ENCODE data around the gene GATA5. TPM values are rescaled to one million over a fixed set of nuclear protein-coding genes. Genes with fewer than 3 reads are reported as not detected.

Gene GATA5
- total RNA-seq, 1 experiment from 2014 or later: 1.4 TPM

DNA sequence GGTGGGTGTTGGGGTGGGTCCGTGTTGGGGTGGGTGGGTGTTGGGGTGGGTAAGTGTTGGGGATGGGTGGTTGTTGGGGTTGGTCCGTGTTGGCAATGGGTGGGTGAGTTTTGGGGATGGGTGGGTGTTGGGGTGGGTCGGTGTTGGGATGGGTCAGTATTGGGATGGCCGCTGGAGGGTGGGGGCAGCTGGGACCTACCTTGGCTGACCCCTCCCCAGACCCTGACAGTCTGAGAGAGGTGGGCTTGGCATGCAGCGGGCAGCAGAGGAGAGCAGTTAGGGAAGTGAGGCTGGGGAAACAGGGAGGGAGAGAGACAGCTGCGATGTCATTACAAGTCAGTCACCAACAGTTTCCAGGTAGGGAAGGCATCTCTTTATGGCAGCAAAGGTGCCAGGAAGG, 23.1 kb upstream of the GATA5 start:
- POLR2A ChIA-PET: no interaction called here
- DNase-seq (ENCODE audit: low spot score) (no peak), ATAC-seq (no peak)
- TF ChIP-seq, protein P1, sequence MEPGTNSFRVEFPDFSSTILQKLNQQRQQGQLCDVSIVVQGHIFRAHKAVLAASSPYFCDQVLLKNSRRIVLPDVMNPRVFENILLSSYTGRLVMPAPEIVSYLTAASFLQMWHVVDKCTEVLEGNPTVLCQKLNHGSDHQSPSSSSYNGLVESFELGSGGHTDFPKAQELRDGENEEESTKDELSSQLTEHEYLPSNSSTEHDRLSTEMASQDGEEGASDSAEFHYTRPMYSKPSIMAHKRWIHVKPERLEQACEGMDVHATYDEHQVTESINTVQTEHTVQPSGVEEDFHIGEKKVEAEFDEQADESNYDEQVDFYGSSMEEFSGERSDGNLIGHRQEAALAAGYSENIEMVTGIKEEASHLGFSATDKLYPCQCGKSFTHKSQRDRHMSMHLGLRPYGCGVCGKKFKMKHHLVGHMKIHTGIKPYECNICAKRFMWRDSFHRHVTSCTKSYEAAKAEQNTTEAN (CRISPR knock-in tag; IDR thresholded peaks at IDR 0.05): no peak
- TF ChIP-seq, protein P2, sequence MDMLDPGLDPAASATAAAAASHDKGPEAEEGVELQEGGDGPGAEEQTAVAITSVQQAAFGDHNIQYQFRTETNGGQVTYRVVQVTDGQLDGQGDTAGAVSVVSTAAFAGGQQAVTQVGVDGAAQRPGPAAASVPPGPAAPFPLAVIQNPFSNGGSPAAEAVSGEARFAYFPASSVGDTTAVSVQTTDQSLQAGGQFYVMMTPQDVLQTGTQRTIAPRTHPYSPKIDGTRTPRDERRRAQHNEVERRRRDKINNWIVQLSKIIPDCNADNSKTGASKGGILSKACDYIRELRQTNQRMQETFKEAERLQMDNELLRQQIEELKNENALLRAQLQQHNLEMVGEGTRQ (CRISPR knock-in tag; IDR thresholded peaks at IDR 0.05): no peak
- TF ChIP-seq IRF2 (CRISPR knock-in tag; IDR thresholded peaks at IDR 0.05; ENCODE audit: borderline replicate concordance, low read depth): no peak
- TF ChIP-seq, protein P3, sequence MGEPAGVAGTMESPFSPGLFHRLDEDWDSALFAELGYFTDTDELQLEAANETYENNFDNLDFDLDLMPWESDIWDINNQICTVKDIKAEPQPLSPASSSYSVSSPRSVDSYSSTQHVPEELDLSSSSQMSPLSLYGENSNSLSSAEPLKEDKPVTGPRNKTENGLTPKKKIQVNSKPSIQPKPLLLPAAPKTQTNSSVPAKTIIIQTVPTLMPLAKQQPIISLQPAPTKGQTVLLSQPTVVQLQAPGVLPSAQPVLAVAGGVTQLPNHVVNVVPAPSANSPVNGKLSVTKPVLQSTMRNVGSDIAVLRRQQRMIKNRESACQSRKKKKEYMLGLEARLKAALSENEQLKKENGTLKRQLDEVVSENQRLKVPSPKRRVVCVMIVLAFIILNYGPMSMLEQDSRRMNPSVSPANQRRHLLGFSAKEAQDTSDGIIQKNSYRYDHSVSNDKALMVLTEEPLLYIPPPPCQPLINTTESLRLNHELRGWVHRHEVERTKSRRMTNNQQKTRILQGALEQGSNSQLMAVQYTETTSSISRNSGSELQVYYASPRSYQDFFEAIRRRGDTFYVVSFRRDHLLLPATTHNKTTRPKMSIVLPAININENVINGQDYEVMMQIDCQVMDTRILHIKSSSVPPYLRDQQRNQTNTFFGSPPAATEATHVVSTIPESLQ (CRISPR knock-in tag; IDR thresholded peaks at IDR 0.05): no peak
- TF ChIP-seq JUN (CRISPR knock-in tag; IDR thresholded peaks at IDR 0.05): no peak
- CTCF ChIA-PET: interaction anchor here (1.1 to 2.3 kb wide), 20 partner anchors 10 to 209 kb away, joined by 3 to 45 read pairs (median 8); partner anchors contain the start of gene RBBP8NL
- Mint-ChIP-seq H3K27ac (no peak overlapping the region), H3K4me1 (peaks cover 5% of the 10 kb centered on the region), H3K4me3 (no peak overlapping the region), H3K27me3 (ENCODE audit: low read depth) (peaks cover 5% of the 10 kb centered on the region; the same call in 1 of the 2 replicates), H3K36me3 (no peaks in the 10 kb centered on the region), H3K9me3 (no peaks in the 10 kb centered on the region)

DNA sequence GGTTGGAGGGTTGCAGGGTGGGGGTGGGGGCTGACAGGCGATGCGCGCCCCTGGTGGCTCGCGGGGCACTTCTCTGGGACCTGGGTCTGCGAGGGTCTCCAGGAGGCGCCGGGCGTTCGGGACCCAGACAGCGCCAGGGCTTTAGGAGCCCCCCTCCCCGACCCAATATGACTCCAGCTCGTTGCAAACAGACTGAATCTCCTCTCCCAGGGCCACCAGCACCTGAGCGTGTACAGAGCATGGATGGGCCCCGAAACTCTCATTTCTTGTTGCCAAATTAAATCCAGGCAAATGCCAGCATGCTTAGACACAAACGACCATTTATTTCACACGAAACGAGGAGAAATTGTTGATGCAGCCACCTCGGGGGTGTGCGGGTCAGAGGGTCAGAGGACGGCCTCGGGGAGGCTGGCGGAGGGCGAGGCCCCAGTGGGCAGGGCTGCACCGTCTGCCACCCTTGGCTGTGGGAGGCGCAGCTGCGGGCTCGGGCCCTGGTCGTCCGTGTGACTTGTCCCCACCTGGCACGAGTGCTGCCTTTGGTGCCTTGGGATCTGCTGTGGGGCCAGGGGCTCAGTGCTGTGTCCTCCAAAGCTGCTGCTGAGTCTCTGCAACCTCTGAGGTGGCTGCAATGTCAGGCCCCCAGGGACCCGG, 20.9 kb upstream of the GATA5 start:
- TF ChIP-seq TEAD4 (CRISPR knock-in tag; IDR thresholded peaks at IDR 0.05) (no peak), SMAD4 (CRISPR knock-in tag; IDR thresholded peaks at IDR 0.05) (no peak)
- TF ChIP-seq, protein P4, sequence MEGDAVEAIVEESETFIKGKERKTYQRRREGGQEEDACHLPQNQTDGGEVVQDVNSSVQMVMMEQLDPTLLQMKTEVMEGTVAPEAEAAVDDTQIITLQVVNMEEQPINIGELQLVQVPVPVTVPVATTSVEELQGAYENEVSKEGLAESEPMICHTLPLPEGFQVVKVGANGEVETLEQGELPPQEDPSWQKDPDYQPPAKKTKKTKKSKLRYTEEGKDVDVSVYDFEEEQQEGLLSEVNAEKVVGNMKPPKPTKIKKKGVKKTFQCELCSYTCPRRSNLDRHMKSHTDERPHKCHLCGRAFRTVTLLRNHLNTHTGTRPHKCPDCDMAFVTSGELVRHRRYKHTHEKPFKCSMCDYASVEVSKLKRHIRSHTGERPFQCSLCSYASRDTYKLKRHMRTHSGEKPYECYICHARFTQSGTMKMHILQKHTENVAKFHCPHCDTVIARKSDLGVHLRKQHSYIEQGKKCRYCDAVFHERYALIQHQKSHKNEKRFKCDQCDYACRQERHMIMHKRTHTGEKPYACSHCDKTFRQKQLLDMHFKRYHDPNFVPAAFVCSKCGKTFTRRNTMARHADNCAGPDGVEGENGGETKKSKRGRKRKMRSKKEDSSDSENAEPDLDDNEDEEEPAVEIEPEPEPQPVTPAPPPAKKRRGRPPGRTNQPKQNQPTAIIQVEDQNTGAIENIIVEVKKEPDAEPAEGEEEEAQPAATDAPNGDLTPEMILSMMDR (IDR thresholded peaks at IDR 0.05): peak; percentile 82; the same call in 1 of the 2 replicates
- TF ChIP-seq, protein P5, sequence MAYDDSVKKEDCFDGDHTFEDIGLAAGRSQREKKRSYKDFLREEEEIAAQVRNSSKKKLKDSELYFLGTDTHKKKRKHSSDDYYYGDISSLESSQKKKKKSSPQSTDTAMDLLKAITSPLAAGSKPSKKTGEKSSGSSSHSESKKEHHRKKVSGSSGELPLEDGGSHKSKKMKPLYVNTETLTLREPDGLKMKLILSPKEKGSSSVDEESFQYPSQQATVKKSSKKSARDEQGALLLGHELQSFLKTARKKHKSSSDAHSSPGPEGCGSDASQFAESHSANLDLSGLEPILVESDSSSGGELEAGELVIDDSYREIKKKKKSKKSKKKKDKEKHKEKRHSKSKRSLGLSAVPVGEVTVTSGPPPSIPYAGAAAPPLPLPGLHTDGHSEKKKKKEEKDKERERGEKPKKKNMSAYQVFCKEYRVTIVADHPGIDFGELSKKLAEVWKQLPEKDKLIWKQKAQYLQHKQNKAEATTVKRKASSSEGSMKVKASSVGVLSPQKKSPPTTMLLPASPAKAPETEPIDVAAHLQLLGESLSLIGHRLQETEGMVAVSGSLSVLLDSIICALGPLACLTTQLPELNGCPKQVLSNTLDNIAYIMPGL (CRISPR knock-in tag; IDR thresholded peaks at IDR 0.05): 0 out of 2 replicates have a peak, but pooled peaks have one; percentile 34
- Mint-ChIP-seq H3K27ac (no peak overlapping the region), H3K4me1 (peaks cover 5% of the 10 kb centered on the region), H3K9me3 (no peaks in the 10 kb centered on the region), H3K36me3 (no peaks in the 10 kb centered on the region), H3K27me3 (ENCODE audit: low read depth) (peaks cover 5% of the 10 kb centered on the region; the same call in 1 of the 2 replicates), H3K4me3 (no peak overlapping the region)
- ChIA-PET POLR2A (no interaction called here), CTCF (interaction anchor here (0.6 to 2.9 kb wide), 7 partner anchors 14 to 147 kb away, joined by 3 to 23 read pairs (median 6); no protein-coding TSS in a partner anchor)
- ATAC-seq: peak; percentile 82
- DNase-seq (ENCODE audit: low spot score): peak; percentile 81

DNA sequence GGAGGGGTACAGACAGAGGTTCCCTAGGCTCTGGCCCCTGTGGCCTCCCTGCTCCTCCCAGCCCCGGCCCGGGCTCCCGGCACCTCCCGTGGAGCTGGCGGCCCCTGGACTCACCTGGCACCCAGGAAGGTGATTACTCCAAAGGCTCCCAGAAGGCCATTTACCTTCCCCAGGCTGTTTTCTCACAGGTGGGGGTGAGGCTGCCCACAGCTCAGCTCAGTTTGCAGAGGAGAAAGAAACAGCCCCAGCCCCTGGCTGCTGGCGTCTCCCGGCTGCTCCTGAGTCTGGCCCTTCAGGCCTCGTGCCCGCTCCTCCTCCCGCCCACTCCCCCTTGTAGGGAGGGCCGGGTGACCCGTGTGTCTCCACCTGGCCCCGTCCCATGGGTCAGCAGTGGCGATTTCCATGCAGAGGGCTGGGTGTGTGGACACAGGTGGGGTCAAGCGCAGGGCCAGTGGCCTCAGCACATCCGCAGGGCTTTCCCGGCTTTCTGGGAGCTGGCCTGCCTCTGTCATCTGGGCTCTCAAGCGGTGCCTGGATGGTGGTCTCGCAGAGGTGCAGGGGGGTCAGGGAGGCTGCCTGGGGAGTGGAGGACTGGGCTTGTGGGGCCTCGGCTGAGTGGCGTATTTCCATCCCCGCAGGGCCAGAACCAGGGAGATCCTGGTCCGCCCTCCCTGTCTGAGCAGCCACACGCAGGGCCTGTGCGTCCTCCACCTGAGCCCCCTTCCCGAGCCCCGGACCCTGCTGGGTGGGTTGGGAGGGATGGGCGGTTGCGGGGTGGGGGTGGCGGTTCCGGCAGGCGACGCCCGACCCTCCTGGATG, 20.2 kb upstream of the GATA5 start:
- peaks cover 3% of the 10 kb centered on the region for H3K9me3 Mint-ChIP-seq
- peaks cover 5% of the 10 kb centered on the region; the same call in 1 of the 2 replicates for H3K27me3 Mint-ChIP-seq (ENCODE audit: low read depth)
- no peak overlapping the region for H3K4me3 Mint-ChIP-seq
- H3K4me1 Mint-ChIP-seq: peaks cover 5% of the 10 kb centered on the region
- ATAC-seq: peak; percentile 11
- ChIA-PET CTCF (interaction anchor here (0.6 to 2.9 kb wide), 14 partner anchors 13 to 148 kb away, joined by 3 to 23 read pairs (median 4); partner anchors contain the start of genes RBBP8NL and RPS21), POLR2A (interaction anchor here (1.1 kb wide), 1 partner anchor 1000 kb away, joined by 4 read pairs; no protein-coding TSS in a partner anchor)
- no peaks in the 10 kb centered on the region for H3K36me3 Mint-ChIP-seq
- no peak overlapping the region for H3K27ac Mint-ChIP-seq
- DNase-seq (ENCODE audit: low spot score): no peak
- TF ChIP-seq, protein P1 (CRISPR knock-in tag; IDR thresholded peaks at IDR 0.05): no peak
- TF ChIP-seq ZNF317 (CRISPR knock-in tag; IDR thresholded peaks at IDR 0.05; ENCODE audit: borderline replicate concordance, low read depth) (no peak), EMX1 (CRISPR knock-in tag; IDR thresholded peaks at IDR 0.05) (no peak), NR2C2 (CRISPR knock-in tag; IDR thresholded peaks at IDR 0.05) (no peak), ETV6 (CRISPR knock-in tag; IDR thresholded peaks at IDR 0.05) (no peak)
- TF ChIP-seq, protein P6, sequence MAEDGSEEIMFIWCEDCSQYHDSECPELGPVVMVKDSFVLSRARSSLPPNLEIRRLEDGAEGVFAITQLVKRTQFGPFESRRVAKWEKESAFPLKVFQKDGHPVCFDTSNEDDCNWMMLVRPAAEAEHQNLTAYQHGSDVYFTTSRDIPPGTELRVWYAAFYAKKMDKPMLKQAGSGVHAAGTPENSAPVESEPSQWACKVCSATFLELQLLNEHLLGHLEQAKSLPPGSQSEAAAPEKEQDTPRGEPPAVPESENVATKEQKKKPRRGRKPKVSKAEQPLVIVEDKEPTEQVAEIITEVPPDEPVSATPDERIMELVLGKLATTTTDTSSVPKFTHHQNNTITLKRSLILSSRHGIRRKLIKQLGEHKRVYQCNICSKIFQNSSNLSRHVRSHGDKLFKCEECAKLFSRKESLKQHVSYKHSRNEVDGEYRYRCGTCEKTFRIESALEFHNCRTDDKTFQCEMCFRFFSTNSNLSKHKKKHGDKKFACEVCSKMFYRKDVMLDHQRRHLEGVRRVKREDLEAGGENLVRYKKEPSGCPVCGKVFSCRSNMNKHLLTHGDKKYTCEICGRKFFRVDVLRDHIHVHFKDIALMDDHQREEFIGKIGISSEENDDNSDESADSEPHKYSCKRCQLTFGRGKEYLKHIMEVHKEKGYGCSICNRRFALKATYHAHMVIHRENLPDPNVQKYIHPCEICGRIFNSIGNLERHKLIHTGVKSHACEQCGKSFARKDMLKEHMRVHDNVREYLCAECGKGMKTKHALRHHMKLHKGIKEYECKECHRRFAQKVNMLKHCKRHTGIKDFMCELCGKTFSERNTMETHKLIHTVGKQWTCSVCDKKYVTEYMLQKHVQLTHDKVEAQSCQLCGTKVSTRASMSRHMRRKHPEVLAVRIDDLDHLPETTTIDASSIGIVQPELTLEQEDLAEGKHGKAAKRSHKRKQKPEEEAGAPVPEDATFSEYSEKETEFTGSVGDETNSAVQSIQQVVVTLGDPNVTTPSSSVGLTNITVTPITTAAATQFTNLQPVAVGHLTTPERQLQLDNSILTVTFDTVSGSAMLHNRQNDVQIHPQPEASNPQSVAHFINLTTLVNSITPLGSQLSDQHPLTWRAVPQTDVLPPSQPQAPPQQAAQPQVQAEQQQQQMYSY (CRISPR knock-in tag; IDR thresholded peaks at IDR 0.05): no peak

All from WTC11 (cell line).